Neural progenitor cell (in vitro differentiated cells): ENCODE data around the gene ACAA1.

Experiments used
- EZH2 ChIP-seq: fragments of 200-600 bp; sonication (generic); IDR thresholded peaks from 2 replicates; pipeline ENCODE4 v1.6.1; 2017; ENCODE audit warnings: antibody characterized with exemption, mild to moderate bottlenecking, moderate library complexity
- TF ChIP-seq, protein P1 (sequence below): fragments of 200-600 bp; sonication (generic); IDR thresholded peaks from 2 replicates; pipeline ENCODE4 v1.5.1; 2017; ENCODE audit warnings: antibody characterized with exemption, mild to moderate bottlenecking

DNA sequence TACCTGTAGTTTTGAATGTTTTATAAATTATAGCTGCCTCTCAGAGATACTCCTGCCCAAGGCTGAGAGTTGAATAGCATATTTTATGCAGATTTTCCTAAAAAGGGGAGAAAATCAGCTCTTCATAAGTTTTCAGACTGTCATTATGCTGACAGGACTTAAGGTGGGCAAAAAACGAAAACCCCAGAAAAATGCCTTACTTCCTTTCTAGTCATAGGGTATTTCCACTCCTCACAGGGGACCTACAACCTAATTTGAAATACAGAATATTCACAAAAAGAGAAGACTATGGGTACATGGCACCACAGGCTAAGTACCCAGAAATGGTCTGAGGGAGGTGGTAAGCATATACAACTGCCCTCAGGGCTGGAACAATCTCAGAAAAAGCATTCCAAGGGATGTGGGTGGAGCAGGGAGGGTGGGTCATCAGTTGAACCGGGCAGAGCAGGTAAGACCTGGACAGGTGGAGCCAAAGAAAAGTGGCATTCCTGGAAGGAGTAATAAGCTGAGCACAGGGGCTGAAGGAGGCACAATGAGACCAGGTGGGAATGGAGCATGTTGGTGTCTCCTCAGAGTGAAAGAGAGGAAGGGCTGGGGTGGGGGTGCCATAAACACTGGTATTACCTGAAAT is 17.8 kb upstream of the ACAA1 start:
- TF ChIP-seq, protein P1, sequence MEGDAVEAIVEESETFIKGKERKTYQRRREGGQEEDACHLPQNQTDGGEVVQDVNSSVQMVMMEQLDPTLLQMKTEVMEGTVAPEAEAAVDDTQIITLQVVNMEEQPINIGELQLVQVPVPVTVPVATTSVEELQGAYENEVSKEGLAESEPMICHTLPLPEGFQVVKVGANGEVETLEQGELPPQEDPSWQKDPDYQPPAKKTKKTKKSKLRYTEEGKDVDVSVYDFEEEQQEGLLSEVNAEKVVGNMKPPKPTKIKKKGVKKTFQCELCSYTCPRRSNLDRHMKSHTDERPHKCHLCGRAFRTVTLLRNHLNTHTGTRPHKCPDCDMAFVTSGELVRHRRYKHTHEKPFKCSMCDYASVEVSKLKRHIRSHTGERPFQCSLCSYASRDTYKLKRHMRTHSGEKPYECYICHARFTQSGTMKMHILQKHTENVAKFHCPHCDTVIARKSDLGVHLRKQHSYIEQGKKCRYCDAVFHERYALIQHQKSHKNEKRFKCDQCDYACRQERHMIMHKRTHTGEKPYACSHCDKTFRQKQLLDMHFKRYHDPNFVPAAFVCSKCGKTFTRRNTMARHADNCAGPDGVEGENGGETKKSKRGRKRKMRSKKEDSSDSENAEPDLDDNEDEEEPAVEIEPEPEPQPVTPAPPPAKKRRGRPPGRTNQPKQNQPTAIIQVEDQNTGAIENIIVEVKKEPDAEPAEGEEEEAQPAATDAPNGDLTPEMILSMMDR = no peak
- no peak for TF ChIP-seq EZH2
